IMR-90 (cell line): ENCODE data around the gene FOXO6.

Source experiments
- CTCF ChIP-seq: conservative IDR thresholded peaks from 2 replicates; pipeline ENCODE4 v1.5.1; 2012; ENCODE audit warnings: mild to moderate bottlenecking, low read depth, low read length, improper control_type of control experiment
- RFX5 ChIP-seq: IDR thresholded peaks from 2 replicates; pipeline ENCODE4 v1.8.0; 2012; ENCODE audit warnings: low read depth, mild to moderate bottlenecking, low read length, moderate library complexity
- SMC3 ChIP-seq: fragments of 150-350 bp; IDR thresholded peaks from 2 replicates; pipeline ENCODE4 v1.6.1; 2016; ENCODE audit warnings: low read depth, mild to moderate bottlenecking, antibody characterized with exemption, low read length, moderate library complexity

GRCh38 chr1:41350055-41350378 is 11.2 kb upstream of the FOXO6 start:
- no peak for TF ChIP-seq CTCF
- no peak for TF ChIP-seq SMC3
- no peak for TF ChIP-seq RFX5
